HG02840 (cell line): ENCODE results near the gene ARL4D.
"Not testable (repeated sequence)": the region's sequence is repeated elsewhere in the genome, so short reads cannot be mapped to it uniquely, and the experiment has no call there.

Experiments
- ATAC-seq: cut with Tn5 transposase; IDR thresholded peaks from one replicate; pipeline ENCODE4 v1.9.1; 2021; ENCODE audit warnings: mild to moderate bottlenecking, moderate library complexity, moderate number of reproducible peaks; ENCODE audit not compliant: unreplicated experiment, low FRiP score

The ARL4D gene

DNA sequence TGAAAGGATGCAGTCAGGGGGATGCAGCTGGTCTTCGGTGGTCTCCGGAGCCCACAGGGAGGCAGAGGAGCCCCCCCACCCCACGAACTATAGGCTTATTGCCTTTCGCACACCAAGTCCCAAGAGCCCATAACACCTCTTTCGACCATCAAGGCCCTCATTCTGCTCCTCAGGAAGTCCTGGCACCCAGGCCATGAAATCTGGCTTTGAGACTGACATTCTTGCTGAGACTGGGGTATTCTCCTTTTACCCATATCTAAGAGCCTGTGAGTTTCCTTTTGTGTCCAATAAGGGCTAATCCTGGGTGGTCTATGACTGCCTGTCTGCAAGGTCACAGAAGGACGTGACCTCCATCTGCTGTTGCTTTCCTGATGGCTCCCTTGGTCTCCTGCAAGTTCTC lies 6.4 kb upstream of the ARL4D start:
- no peak for ATAC-seq

DNA sequence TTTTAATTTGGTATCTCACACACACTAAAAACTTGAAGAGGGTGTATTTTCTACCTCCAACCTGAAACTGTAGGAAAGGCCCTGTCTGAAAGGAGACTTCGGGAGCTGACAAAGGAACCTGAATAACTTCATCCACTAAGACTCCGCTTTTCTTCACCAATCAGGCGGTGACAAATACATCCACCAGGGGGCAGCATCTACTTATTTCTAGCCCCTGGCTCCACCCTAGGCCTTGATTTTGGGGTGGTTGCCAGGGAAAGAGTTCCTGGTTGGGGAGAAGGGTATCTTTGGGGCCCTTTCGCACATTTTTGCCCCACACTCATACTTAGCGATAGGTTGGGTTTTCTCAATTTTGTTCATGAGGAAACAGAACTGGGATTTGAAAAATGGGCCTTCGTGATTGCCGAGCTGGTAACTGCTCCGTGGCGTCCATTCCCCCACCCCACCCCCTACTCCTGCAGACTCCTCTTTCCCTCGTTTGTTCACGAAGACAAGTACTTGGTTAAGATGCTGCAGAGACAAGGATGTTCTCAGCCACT lies 4.8 kb upstream of the ARL4D start:
- ATAC-seq, result no peak

DNA sequence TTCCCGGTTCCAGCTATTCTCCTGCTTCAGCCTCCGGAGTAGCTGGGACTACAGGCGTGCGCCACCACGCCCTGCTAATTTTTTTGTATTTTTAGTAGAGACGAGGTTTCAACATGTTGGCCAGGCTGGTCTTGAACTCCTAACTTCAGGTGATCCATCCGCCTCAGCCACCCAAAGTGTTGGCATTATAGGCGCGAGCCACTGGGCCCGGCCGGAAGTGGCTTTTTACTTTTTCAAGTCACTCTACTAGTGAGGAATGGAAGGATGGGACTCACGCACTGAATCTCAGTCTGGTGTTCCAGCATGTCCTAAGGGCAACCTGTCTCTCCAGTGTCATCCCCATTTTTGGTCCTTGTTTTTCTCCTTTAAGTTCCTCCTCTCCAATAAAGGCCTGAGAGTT lies 4.1 kb upstream of the ARL4D start:
- ATAC-seq, result not testable (repeated sequence)

DNA sequence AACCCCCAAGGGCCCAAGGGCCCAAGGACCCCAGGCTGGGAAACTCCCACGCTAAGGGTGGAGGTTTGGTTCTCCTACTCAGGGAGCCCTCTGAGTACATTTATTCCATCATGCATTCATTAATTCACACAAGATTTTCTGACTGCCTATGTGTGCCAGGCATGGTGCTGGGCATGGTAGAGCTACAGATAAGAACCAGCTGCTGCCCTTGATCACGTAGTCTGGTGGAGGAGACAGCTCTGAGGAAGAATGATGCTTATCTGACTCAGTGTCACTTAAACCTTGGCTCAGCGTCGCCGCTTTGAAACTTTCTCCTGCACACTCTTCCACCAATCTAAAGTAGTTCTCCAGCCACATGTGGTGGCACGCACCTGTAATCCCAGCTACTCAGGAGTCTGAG lies 3.6 kb upstream of the ARL4D start:
- no peak for ATAC-seq

DNA sequence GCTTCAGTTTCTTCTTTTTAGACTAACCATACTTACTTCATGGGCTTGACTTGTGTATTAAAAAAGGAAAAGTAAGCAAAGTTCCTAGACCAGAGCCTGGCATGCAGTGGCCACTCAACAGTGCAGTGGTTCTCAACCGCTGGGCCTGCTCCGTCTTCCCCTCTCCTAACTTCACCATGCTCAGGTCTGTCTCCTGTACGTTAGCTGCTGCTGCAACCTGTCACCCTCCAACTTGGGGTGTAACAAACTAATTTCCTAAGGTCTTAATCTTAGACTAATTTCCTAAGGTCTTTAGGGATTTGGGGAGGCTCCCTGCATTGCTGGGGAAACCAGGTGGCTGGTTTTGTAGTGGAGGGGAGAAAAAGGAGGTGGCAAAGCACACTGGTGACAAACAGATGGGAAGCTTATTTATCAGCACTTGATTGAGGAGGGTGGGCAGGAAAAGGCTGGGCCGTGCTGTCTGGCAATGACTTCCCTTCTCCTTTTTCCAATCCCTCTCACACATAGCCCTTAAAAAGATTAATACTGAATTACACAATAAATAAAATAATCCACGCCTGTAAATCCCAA lies 2.2 kb upstream of the ARL4D start:
- no peak for ATAC-seq

DNA sequence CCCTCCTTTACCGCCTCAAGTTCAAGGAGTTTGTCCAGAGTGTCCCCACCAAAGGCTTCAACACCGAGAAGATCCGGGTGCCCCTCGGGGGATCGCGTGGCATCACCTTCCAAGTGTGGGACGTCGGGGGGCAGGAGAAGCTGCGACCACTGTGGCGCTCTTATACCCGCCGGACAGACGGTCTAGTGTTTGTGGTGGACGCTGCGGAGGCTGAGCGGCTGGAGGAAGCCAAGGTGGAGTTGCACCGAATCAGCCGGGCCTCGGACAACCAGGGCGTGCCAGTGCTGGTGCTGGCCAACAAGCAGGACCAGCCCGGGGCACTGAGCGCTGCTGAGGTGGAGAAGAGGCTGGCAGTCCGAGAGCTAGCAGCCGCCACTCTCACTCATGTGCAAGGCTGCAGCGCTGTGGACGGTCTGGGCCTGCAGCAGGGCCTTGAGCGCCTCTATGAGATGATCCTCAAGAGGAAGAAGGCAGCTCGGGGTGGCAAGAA lies 1.1 kb downstream of the ARL4D start:
- ATAC-seq, result no peak

DNA sequence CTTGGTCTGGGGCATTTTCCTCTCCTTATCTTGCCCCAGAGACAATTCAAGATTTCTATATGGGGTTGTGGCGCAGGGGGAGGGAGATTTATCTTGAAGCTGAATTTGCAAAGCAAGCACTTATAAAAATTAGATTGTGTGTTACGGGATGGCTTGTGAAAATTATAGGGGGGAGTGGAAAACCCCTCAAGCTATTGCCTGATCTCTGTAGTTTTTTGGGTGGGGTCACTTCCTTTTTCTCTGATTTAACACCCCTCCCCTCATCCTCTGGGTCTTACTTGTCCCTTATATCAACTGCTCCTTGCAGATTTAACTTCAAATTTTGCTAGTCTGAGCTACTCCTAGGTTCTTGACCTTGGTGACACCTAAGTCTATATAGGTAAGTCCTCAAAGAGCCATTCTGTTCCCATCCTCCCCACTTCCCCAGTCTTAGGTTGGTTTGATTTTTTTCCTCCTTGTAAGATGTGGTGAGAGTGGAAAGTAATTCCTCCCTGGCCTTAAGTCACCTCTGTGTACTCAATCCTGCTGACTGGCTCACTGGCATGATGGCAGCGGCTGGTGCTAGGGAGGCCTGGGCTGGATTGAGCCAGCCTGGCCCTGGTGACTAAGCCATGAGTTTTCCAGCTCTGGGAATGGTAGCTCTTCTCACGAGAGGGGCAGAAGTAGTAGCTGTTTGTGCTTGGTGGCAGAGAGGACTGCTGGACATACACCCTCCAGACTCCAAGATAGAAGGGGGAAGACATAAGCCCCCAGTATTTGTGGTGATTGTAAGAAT lies 2.3 kb downstream of the ARL4D start:
- no peak for ATAC-seq

DNA sequence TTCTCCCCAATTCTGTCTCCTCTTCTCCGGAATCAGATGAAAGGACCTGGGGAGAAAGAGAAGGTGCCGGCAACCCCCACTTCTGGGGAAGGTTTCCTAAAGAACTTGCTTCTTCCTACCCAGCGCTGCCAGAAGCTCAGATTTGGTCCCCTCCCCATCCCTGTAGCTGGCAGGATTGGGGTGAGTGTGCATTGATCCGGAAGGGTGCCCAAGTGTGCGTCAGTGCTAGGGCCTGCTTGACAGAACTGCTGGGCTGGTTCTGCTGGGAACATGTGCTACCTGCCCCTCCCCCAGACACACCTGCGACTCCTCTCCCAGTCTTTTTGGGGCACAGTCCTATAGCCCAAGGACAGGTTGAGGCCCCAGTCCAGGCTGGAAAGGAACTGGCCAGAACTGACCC lies 3.3 kb downstream of the ARL4D start:
- no peak for ATAC-seq

DNA sequence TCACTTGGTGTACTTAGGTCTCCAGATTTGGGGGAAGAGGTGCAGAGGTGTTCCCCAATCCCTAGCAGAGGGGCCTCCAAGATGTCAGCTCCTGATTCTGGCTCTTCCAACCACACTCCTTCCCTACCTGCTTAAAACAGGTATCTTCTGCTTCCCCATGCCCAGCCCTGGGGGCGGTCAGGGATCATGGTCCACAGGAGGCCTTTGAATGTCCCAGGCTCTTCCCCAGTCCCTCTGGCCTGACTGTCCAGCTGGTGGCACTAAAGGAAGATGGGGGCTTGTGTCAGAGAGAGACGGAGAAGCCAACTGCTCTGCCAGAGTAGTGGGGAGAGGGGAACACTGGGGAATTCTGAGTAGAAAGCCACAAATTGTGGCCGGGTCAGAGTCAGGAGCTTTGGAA lies 3.8 kb downstream of the ARL4D start:
- no peak for ATAC-seq

DNA sequence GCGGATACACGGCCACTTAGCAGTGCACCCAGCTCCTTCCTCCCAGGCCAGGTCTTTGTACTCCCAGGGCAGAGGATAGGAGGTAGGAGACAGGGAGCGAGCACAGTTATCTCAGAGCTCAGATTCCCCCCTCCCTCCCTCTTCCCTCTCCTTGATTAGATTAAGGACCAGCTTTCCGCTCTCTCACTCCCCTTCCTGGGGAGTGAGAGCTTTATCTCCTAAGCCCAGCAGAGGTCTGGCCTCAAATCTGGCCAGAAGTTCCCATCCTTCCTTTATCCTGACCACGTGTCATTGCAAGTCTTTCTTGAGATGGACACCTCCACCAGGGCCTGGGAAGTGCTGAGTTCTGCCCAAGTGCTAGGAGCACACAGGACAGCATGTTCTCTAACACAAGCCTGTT lies 5.1 kb downstream of the ARL4D start:
- no peak for ATAC-seq

DNA sequence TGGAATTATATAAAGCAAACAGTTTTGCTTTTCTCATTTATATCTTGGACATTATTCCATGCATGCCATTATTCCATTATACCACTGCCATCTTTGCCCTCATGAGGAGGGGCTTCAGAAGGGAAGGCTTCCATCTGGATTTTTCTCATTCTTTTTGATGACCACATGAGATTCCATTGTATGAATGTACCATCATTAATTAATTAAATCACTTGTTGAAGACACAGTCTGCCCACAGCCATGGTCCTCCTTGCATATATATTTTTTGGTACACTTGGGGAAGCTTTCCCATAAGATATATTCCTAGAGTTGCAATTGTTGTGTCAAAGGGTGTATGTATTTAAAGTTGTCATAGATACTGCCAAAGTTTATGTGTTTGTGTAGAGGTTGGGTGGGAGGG lies 7.1 kb downstream of the ARL4D start:
- ATAC-seq, result no peak

DNA sequence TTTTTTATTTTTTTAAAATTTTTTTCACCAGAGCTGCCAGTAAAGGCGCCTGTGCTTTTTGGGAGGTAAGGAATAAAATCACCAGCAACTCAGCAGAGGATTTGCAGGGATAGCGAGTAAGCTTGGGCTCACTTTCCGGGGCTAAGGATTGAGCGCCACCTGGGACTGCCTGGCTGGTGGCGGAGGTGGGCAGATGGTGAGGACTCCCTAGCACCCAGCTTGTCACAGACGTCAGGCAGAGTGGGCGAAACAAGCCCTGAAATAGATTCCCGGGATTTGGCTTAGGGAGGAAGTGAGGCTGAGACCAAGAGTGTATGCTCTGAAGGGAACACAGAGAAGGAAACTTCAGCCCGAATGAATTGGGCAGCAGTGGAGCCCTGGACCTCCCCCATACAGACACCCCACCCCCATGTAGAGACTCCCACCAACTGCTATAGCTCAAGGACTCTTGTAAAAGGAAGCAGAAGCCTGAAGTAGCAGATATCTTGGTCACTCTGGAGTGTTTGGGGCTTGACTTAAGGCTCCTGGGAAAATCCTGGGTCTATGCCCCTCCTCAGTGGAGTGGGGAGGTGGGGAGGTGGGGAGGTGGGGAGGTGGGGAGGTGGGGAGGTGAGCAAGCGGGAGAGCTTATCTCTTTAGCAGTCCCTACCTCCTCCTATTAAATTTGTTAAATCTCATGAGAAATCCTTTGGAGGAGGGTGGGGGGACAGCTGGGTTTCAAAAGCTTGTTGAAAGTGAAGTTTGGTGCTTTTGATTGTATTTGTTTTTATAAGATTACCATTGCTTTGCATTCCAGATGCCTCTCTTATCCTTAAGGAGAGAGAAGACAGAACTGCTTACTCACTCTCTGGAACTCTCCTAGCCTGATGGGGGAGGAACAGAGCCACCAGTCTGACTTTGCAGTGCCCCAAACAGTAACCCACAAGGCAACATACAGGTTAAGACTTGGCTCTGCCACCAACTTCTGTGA lies 8.2 kb downstream of the ARL4D start:
- ATAC-seq, result no peak

DNA sequence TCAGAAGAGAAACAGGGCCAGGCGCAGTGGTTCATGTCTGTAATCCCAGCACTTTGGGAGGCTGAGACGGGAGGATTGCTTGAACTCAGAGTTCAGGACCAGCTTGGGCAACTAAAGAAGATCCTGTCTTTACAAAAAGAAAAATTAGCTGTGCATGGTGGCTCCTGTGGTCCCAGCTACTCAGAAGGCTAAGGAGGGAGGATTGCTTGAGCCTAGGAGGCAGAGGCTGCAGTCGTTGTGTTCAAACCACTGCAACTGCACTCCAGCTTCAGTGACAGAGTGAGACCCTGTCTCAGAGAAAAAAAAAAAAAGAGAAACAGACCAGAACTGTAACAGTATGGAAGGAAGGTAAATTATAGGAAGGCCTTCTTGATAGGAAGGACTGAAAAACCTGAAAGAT lies 10.3 kb downstream of the ARL4D start:
- no peak for ATAC-seq

DNA sequence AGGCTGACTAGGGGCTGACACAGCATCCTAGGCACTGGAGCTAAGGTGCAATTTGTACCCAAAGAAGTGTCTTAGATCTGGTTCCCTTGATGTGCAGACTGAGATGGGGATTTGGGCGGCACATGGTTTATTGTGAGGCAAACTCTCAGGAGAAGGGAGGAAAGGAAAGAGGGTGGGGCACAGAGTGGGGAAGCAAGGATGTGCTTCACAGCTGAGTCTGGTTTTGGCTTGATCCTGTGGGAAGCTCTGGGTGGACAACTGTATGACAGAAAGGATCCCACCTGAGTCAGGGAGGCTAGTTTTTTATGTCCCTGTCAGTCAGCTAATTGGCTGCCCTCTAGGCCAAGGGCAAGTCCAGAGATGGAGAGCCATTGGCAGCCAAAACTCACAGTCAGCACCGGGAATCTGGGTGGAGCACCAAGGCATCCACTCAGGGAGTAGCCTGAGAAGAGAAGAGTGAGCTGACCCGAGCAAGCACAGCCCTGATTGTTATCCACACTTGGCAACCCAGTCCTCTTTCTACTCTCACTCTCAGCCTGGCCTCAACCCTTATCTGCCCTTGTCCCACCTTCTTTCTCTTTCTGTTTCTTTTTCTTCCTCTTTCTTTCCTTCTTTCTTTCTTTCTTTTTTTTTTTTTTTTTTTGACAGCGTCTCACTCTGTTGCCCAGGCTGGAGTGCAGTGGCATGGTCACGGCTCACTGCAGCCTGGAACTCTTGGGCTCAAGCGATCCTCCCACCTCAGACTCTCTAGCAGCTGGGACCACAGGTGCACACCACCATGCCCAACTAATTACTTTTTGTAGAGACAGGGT lies 12.0 kb downstream of the ARL4D start:
- ATAC-seq, result no peak

DNA sequence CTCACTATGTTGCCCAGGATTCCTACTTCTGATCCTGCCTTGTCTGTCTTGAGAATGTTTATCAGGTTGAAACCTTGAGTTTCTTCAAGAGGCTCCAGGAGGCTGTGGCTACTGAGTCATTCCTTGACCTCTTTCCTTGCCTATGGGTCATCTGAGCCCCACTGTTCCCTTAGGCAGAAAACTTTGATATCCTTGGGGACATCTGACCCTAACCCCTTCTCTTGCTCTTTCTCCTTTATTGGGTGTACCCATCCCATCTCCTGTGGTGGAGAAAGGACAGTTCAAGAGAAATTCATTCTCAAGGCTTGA lies 12.5 kb downstream of the ARL4D start:
- no peak for ATAC-seq

DNA sequence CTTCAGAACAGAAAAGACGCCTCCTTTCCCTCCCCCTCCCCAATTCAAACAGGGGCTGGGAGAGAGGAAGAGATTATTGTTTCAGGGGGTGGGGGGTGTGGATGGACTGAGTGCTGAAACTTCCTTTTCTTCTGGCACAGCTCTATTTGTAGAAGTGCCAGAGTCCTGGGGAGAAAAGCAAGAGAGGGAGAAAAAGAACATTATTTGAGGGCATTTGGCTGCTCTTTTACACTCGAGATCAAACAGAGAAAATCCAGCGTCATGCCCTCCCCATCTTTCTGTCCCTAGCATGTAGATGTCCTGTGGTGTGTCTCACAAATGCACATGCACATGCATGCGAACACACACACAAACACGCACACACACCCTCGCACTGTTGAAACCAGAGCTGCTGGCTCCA lies 13.0 kb downstream of the ARL4D start:
- ATAC-seq, result no peak

DNA sequence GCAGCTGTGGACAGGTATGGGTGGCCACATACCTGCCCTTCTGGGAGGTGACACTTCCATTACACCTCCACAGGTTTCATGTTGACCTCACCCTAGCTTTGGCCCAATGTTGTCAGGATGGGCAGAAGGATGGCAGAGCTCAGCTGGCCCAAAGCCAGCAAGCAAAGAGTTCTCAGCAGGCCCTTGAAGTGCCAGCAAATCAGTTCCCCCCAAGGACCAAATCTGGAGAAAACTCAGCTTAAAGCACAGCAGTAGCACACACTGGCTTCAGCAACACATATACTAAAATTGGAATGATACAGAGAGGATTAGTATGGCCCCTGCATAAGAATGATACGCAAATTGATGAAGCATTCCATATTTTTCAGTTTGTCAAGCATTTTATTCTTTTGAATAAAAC lies 13.4 kb downstream of the ARL4D start:
- no peak for ATAC-seq

DNA sequence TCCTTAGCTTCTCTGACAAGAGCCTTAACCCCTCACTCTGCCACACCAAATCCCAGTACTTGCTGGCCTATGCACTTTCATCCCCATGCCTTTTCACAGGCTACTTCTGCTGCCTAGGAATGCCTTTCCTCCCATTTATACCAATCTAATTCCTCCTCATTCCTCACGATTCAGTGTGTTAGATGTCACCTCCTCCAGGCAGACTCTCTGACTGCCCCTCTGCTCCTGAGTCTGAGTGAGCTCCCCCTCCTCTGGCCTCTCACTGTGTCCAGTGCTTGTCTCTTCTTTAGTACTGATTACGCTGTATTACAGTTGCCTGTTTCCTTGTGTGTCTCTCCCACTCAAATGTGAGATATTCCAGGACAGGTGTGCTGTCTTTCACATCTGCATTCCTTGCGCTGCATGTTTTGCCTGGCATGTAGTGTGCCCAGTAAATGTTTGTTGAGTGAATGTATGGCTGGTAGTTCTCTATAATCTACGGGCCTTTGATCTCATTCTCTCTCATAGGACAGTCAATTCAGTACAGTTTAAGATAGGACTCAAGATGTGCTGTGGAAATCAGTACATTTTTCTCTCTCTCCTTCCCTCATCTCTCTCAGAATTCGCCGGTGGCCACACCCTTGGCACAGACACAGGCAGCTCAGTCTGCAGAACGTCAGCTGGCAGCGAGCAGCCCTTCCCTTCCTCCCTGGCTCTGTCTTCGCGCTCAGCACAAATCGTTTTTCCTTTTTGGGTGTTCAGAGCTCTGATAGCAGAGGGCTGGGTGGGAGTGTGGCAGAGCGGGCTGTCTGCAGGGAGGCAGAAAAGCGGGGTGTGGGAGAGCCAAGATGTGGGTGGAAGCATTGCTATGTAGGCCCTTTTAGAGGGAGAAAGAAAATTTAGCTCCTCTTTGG lies 18.5 kb downstream of the ARL4D start:
- ATAC-seq, result no peak
